Measurements from ENCODE around the gene SMYD3. TPM values are rescaled to one million over a fixed set of nuclear protein-coding genes. Genes with fewer than 3 reads are reported as not detected.

Gene SMYD3
- total RNA-seq, 1 donor from 2014 or later: 31.9 TPM

DNA sequence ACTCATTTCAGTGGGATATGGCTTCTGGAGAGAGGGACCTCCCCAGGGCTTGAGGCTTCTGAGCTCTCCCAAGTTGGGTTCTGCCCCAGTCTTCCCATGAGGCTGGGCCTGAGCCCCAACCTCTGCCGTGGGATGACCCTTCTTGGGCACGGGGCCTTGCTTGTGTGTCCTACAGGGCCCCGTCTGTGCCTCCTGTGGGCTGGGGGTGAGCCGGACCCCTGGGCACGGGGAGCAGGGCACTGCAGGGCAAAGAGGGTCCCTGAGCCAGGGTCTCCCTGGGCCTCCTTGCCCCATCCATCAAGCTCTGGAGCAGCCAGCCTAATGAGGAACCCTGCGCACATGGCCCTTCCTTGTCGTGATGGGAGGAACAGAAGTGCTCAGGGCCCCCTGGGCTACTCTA is 5.2 kb upstream of the SMYD3 start:
- Mint-ChIP-seq H3K27me3 (no peaks in the 10 kb centered on the region), H3K4me3 (ENCODE audit: low read depth) (no peak overlapping the region), H3K9me3 (ENCODE audit: low read depth) (peaks cover 12% of the 10 kb centered on the region), H3K4me1 (ENCODE audit: low read depth) (no peaks in the 10 kb centered on the region), H3K27ac (no peak overlapping the region), H3K36me3 (ENCODE audit: insufficient read depth) (no peaks in the 10 kb centered on the region)
- TF ChIP-seq, protein P1, sequence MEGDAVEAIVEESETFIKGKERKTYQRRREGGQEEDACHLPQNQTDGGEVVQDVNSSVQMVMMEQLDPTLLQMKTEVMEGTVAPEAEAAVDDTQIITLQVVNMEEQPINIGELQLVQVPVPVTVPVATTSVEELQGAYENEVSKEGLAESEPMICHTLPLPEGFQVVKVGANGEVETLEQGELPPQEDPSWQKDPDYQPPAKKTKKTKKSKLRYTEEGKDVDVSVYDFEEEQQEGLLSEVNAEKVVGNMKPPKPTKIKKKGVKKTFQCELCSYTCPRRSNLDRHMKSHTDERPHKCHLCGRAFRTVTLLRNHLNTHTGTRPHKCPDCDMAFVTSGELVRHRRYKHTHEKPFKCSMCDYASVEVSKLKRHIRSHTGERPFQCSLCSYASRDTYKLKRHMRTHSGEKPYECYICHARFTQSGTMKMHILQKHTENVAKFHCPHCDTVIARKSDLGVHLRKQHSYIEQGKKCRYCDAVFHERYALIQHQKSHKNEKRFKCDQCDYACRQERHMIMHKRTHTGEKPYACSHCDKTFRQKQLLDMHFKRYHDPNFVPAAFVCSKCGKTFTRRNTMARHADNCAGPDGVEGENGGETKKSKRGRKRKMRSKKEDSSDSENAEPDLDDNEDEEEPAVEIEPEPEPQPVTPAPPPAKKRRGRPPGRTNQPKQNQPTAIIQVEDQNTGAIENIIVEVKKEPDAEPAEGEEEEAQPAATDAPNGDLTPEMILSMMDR (IDR thresholded peaks at IDR 0.05; ENCODE audit: unreplicated experiment): no peak
- no peak for DNase-seq (ENCODE audit: low spot score, unreplicated experiment)

GRCh38 chr1:246511203-246511602 is 4.1 kb upstream of the SMYD3 start:
- no peak for DNase-seq (ENCODE audit: low spot score, unreplicated experiment)
- no peaks in the 10 kb centered on the region for H3K36me3 Mint-ChIP-seq (ENCODE audit: insufficient read depth)
- no peak overlapping the region for H3K4me3 Mint-ChIP-seq (ENCODE audit: low read depth)
- H3K27ac Mint-ChIP-seq: no peak overlapping the region
- TF ChIP-seq, protein P1 (IDR thresholded peaks at IDR 0.05; ENCODE audit: unreplicated experiment): no peak
- H3K27me3 Mint-ChIP-seq: peaks cover 3% of the 10 kb centered on the region
- H3K4me1 Mint-ChIP-seq (ENCODE audit: low read depth): peaks cover 4% of the 10 kb centered on the region
- H3K9me3 Mint-ChIP-seq (ENCODE audit: low read depth): peaks cover 12% of the 10 kb centered on the region

- Mint-ChIP-seq H3K4me3 (ENCODE audit: low read depth) (no peak overlapping the region), H3K4me1 (ENCODE audit: low read depth) (peaks cover 6% of the 10 kb centered on the region), H3K9me3 (ENCODE audit: low read depth) (peaks cover 9% of the 10 kb centered on the region), H3K27me3 (peaks cover 9% of the 10 kb centered on the region), H3K36me3 (ENCODE audit: insufficient read depth) (no peaks in the 10 kb centered on the region), H3K27ac (no peak overlapping the region)
- no peak for DNase-seq (ENCODE audit: low spot score, unreplicated experiment)
- TF ChIP-seq, protein P1 (IDR thresholded peaks at IDR 0.05; ENCODE audit: unreplicated experiment): no peak
These were observed 3.3 kb upstream of the SMYD3 start for GRCh38 chr1:246510147-246511030.

GRCh38 chr1:246508897-246509688 is 2.0 kb upstream of the SMYD3 start:
- Mint-ChIP-seq H3K9me3 (ENCODE audit: low read depth) (no peaks in the 10 kb centered on the region), H3K36me3 (ENCODE audit: insufficient read depth) (no peaks in the 10 kb centered on the region), H3K27ac (no peak overlapping the region), H3K4me1 (ENCODE audit: low read depth) (peaks cover 6% of the 10 kb centered on the region), H3K4me3 (ENCODE audit: low read depth) (no peak overlapping the region), H3K27me3 (peaks cover 12% of the 10 kb centered on the region)
- TF ChIP-seq, protein P1 (IDR thresholded peaks at IDR 0.05; ENCODE audit: unreplicated experiment): no peak
- no peak for DNase-seq (ENCODE audit: low spot score, unreplicated experiment)

- DNase-seq (ENCODE audit: low spot score, unreplicated experiment): no peak
- H3K36me3 Mint-ChIP-seq (ENCODE audit: insufficient read depth): peaks cover 4% of the 10 kb centered on the region
- H3K4me1 Mint-ChIP-seq (ENCODE audit: low read depth): peaks cover 6% of the 10 kb centered on the region
- peak overlapping the region; percentile 84 for H3K4me3 Mint-ChIP-seq (ENCODE audit: low read depth)
- H3K9me3 Mint-ChIP-seq (ENCODE audit: low read depth): no peaks in the 10 kb centered on the region
- TF ChIP-seq, protein P1 (IDR thresholded peaks at IDR 0.05; ENCODE audit: unreplicated experiment): no peak
- peak overlapping the region; percentile 67 for H3K27ac Mint-ChIP-seq
- H3K27me3 Mint-ChIP-seq: peaks cover 12% of the 10 kb centered on the region
These were observed 759 bp downstream of the SMYD3 start for GRCh38 chr1:246506367-246506673.

Data from progenitor cell of endocrine pancreas (in vitro differentiated cells).